A549 (cell line): ENCODE data around the gene KATNBL1. TPM values are rescaled to one million over a fixed set of nuclear protein-coding genes. Genes with fewer than 3 reads are reported as not detected.

Source experiments
- ATAC-seq, 2 experiments: fragments of 200-7000 bp in 1 of 2; fragments of >200 bp in 1 of 2; cut with Nextera tagmentation in 1 of 2; cut with Tn5 transposase in 1 of 2; 3 replicates each; pipeline versions ENCODE4 v1.8.0 to v1.9.1; 2018 to 2020; ENCODE audit warnings: mild to moderate bottlenecking in 1 of 2, moderate library complexity in 1 of 2
- CTCF ChIA-PET: fragments of 300-600 bp; sonication (Branson Sonifier 250); formaldehyde crosslinking; extraction: SDS; loops from one replicate; lab custom pipeline; 2021; ENCODE audit warnings: antibody characterized with exemption, inconsistent platforms; lab: Yijun Ruan, JAX
- POLR2A ChIA-PET: fragments of 350-600 bp; formaldehyde crosslinking; extraction: SDS; loops from one replicate; lab custom pipeline; 2021; ENCODE audit warnings: antibody characterized with exemption, inconsistent platforms; lab: Yijun Ruan, JAX
- DNase-seq, 2 experiments: peaks; one replicate each; pipeline versions ENCODE4 v3.0.0 to v3.0.0-alpha.2; 2011 to 2016; ENCODE audit warnings: low read depth in 1 of 2, low spot score in 1 of 2
- FAIRE-seq: peaks from 2 replicates; lab custom pipeline; 2011; peaks lifted over from hg19 to GRCh38; lab: Jason Lieb, UNC
- H3K27ac ChIP-seq, 2 experiments: fragments of >200 bp; sonication (Bioruptor Twin); formaldehyde crosslinking; 3 replicates each; pipeline ENCODE4 v1.5.1; 2016 to 2017
- H3K4me1 ChIP-seq: fragments of >200 bp; sonication (Bioruptor Twin); formaldehyde crosslinking; 3 replicates; pipeline ENCODE4 v1.6.1; 2016
- H3K4me2 ChIP-seq: fragments of >200 bp; sonication (Bioruptor Twin); formaldehyde crosslinking; 3 replicates; pipeline ENCODE4 v1.6.1; 2016
- H3K4me3 ChIP-seq: fragments of >200 bp; sonication (Bioruptor Twin); formaldehyde crosslinking; 3 replicates; pipeline ENCODE4 v1.5.1; 2016
- H3K9me3 ChIP-seq: fragments of >200 bp; sonication (Bioruptor Twin); formaldehyde crosslinking; 3 replicates; pipeline ENCODE4 v1.6.1; 2016
- CBX2 ChIP-seq: fragments of 200-600 bp; sonication (generic); IDR thresholded peaks from 2 replicates; pipeline ENCODE4 v1.6.1; 2016; ENCODE audit warnings: low read depth, mild to moderate bottlenecking, borderline replicate concordance
- CBX8 ChIP-seq: fragments of 200-600 bp; sonication (generic); IDR thresholded peaks from 2 replicates; pipeline ENCODE4 v1.6.1; 2016
- CEBPB ChIP-seq, 2 experiments: fragments of >200 bp in 1 of 2; sonication (Bioruptor Twin) in 1 of 2; formaldehyde crosslinking in 1 of 2; IDR thresholded peaks; 2 replicates each; pipeline ENCODE4 v1.6.1; 2012 to 2016
- CHD2 ChIP-seq: fragments of 150-350 bp; IDR thresholded peaks from 2 replicates; pipeline ENCODE4 v1.6.1; 2014; ENCODE audit warnings: low read length; ENCODE audit not compliant: partially characterized antibody
- CHD4 ChIP-seq: fragments of 200-600 bp; sonication (generic); IDR thresholded peaks from 2 replicates; pipeline ENCODE4 v1.6.1; 2016; ENCODE audit warnings: antibody characterized with exemption, mild to moderate bottlenecking, borderline replicate concordance
- EP300 ChIP-seq, 2 experiments: fragments of >200 bp; sonication (Bioruptor Twin); formaldehyde crosslinking; IDR thresholded peaks; 2 replicates in 1 of 2; 3 replicates in 1 of 2; pipeline ENCODE4 v1.6.1; 2016 to 2017
- ESRRA ChIP-seq: fragments of 150-350 bp; IDR thresholded peaks from 2 replicates; pipeline ENCODE4 v1.6.1; 2014; ENCODE audit warnings: mild to moderate bottlenecking, low read length, borderline replicate concordance
- FOXS1 ChIP-seq: fragments of 250-450 bp; sonication (Bioruptor Pico); IDR thresholded peaks from 2 replicates; pipeline ENCODE4 v1.5.0; 2020; ENCODE audit warnings: mild to moderate bottlenecking, moderate library complexity
- HEYL ChIP-seq: fragments of 250-450 bp; sonication (Bioruptor Pico); IDR thresholded peaks from 2 replicates; pipeline ENCODE4 v1.8.0; 2021; ENCODE audit warnings: mild to moderate bottlenecking, moderate library complexity
- HOXA7 ChIP-seq: fragments of 250-450 bp; sonication (Bioruptor Pico); IDR thresholded peaks from 2 replicates; pipeline ENCODE4 v1.5.0; 2020; ENCODE audit warnings: mild to moderate bottlenecking, moderate library complexity
- HOXB13 ChIP-seq: fragments of 250-450 bp; sonication (Bioruptor Pico); IDR thresholded peaks from 2 replicates; pipeline ENCODE4 v1.5.0; 2020; ENCODE audit warnings: low read depth, mild to moderate bottlenecking, moderate library complexity
- JUN ChIP-seq, 2 experiments: fragments of >200 bp; sonication (Bioruptor Twin); formaldehyde crosslinking; IDR thresholded peaks; 2 replicates in 1 of 2; 3 replicates in 1 of 2; pipeline ENCODE4 v1.6.1; 2016 to 2017
- KDM5A ChIP-seq: fragments of 200-600 bp; sonication (generic); IDR thresholded peaks from 2 replicates; pipeline ENCODE4 v1.6.1; 2016; ENCODE audit warnings: antibody characterized with exemption, mild to moderate bottlenecking
- MAFK ChIP-seq: fragments of 450-650 bp; IDR thresholded peaks from 2 replicates; pipeline ENCODE4 v1.6.1; 2014; ENCODE audit not compliant: partially characterized antibody
- NFE2L2 ChIP-seq: fragments of 150-350 bp; conservative IDR thresholded peaks from 2 replicates; pipeline ENCODE4 v1.6.1; 2014; ENCODE audit warnings: low read length
- NPAS2 ChIP-seq: fragments of 250-450 bp; sonication (Bioruptor Pico); IDR thresholded peaks from 2 replicates; pipeline ENCODE4 v1.8.0; 2022; ENCODE audit warnings: mild to moderate bottlenecking, moderate library complexity, borderline replicate concordance
- PHF8 ChIP-seq: fragments of 200-600 bp; sonication (generic); IDR thresholded peaks from 2 replicates; pipeline ENCODE4 v1.6.1; 2016; ENCODE audit warnings: low read depth, mild to moderate bottlenecking, antibody characterized with exemption, moderate library complexity, borderline replicate concordance
- POLR2A ChIP-seq: IDR thresholded peaks from 2 replicates; pipeline ENCODE4 v1.6.1; 2012; ENCODE audit warnings: mild to moderate bottlenecking, low read length
- POLR2AphosphoS2 ChIP-seq: conservative IDR thresholded peaks from 2 replicates; pipeline ENCODE4 v1.6.1; 2012; ENCODE audit warnings: low read length, improper control_type of control experiment, inconsistent platforms
- RARB ChIP-seq: fragments of 250-450 bp; sonication (Bioruptor Pico); IDR thresholded peaks from 2 replicates; pipeline ENCODE4 v1.8.0; 2021; ENCODE audit warnings: mild to moderate bottlenecking, moderate library complexity
- RCOR1 ChIP-seq: fragments of 150-350 bp; IDR thresholded peaks from 2 replicates; pipeline ENCODE4 v1.6.1; 2014; ENCODE audit warnings: antibody characterized with exemption, low read length, low read depth
- RFX5 ChIP-seq: fragments of 450-650 bp; IDR thresholded peaks from 2 replicates; pipeline ENCODE4 v1.7.1; 2014; ENCODE audit warnings: antibody characterized with exemption, mild to moderate bottlenecking, moderate library complexity
- RNF2 ChIP-seq: fragments of 200-600 bp; sonication (generic); IDR thresholded peaks from 2 replicates; pipeline ENCODE4 v1.6.1; 2016; ENCODE audit warnings: low read depth, mild to moderate bottlenecking, antibody characterized with exemption, moderate library complexity, borderline replicate concordance
- TP53 ChIP-seq: fragments of 250-450 bp; sonication (Bioruptor Pico); IDR thresholded peaks from 2 replicates; pipeline ENCODE4 v1.5.0; 2021; ENCODE audit warnings: mild to moderate bottlenecking, moderate library complexity
- ZFP36 ChIP-seq: fragments of 450-650 bp; IDR thresholded peaks from 2 replicates; pipeline ENCODE4 v1.6.1; 2014; ENCODE audit warnings: borderline replicate concordance; ENCODE audit not compliant: partially characterized antibody
- ZNF302 ChIP-seq: fragments of 250-450 bp; sonication (Bioruptor Pico); IDR thresholded peaks from 2 replicates; pipeline ENCODE4 v1.9.0; 2021; ENCODE audit warnings: inconsistent platforms, mild to moderate bottlenecking, moderate library complexity
- WGBS: methylation state at CpG from one replicate; pipeline ENCODE4 v1.1.6; 2017; ENCODE audit errors: missing lambda C conversion rate; 5-methylcytosine and 5-hydroxymethylcytosine counted together
- polyA plus RNA-seq, 4 experiments: library from polyadenylated mRNA; depleted of rRNA in 3 of 4; stranded (reverse); fragments of >200 nt; fragmentation: RNase III in 1 of 4; extraction: RNeasy Plus Mini Kit Qiagen cat#74134 plus additional on column Dnase treatment in 1 of 4; gene quantifications; 2 replicates in 3 of 4; 3 replicates in 1 of 4; pipeline ENCODE4 v1.2.3, GENCODE V29; 2011 to 2017
- TF ChIP-seq, protein P1 (sequence below): fragments of >200 bp; sonication (Bioruptor Twin); formaldehyde crosslinking; IDR thresholded peaks from 3 replicates; pipeline ENCODE4 v1.5.1; 2016
- TF ChIP-seq, protein P2 (sequence below): fragments of 450-650 bp; IDR thresholded peaks from 2 replicates; pipeline ENCODE4 v1.6.1; 2014; ENCODE audit warnings: antibody characterized with exemption

KATNBL1 gene
- polyA plus RNA-seq, 2 of the 4 experiments (the other 2 are of a cell fraction) = 35.2 to 75.8 TPM

DNA sequence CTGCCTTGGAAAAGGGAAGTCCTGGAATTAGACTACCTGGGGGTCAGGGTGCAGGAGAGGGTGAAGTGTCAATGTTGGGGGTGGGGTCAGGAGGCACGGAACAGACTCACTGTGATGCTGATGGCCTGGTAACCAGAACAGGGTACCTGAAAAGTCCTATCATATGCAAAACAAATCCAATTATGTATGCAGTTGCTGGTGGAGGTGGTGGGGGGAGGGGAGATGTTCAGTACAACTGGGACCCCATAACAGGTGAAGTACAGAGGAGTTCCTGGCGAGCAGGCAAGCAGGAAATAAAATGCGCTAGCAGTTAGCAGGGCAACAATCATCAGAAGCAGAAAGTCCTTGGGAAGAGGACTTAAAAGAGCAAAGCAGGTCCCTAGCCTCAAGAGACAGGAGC is 4.2 kb upstream of the KATNBL1 start:
- no peaks in the 10 kb centered on the region for H3K4me1 ChIP-seq
- no peak overlapping the region for H3K4me3 ChIP-seq
- TF ChIP-seq ESRRA (no peak), HOXA7 (CRISPR knock-in tag) (no peak), POLR2A (no peak), CEBPB (IDR thresholded peaks at IDR 0.05) (no peak), CBX2 (no peak), CHD2 (no peak), TP53 (no peak), NFE2L2 (no peak), KDM5A (no peak), ZNF302 (no peak), CBX8 (no peak), FOXS1 (CRISPR knock-in tag) (no peak), RNF2 (no peak), CHD4 (no peak), HEYL (CRISPR knock-in tag) (no peak), ZFP36 (no peak)
- TF ChIP-seq, protein P1, sequence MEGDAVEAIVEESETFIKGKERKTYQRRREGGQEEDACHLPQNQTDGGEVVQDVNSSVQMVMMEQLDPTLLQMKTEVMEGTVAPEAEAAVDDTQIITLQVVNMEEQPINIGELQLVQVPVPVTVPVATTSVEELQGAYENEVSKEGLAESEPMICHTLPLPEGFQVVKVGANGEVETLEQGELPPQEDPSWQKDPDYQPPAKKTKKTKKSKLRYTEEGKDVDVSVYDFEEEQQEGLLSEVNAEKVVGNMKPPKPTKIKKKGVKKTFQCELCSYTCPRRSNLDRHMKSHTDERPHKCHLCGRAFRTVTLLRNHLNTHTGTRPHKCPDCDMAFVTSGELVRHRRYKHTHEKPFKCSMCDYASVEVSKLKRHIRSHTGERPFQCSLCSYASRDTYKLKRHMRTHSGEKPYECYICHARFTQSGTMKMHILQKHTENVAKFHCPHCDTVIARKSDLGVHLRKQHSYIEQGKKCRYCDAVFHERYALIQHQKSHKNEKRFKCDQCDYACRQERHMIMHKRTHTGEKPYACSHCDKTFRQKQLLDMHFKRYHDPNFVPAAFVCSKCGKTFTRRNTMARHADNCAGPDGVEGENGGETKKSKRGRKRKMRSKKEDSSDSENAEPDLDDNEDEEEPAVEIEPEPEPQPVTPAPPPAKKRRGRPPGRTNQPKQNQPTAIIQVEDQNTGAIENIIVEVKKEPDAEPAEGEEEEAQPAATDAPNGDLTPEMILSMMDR = no peak
- TF ChIP-seq, all 56 proteins: peak for 0
- FAIRE-seq = no peak
- POLR2A ChIA-PET = no interaction called here
- Histone ChIP-seq H3K4me2 (no peak overlapping the region), H3K9me3 (no peaks in the 10 kb centered on the region), H3K27ac (no peak overlapping the region)
- CTCF ChIA-PET = interaction anchor here (3.4 to 8.8 kb wide), 2 partner anchors 152 to 153 kb away, joined by 11 to 112 read pairs; partner anchors contain the start of gene LPCAT4
- DNase-seq = no peak
- no peak for ATAC-seq
- WGBS = 76% methylated on average over 3 of the region's 3 CpGs

DNA sequence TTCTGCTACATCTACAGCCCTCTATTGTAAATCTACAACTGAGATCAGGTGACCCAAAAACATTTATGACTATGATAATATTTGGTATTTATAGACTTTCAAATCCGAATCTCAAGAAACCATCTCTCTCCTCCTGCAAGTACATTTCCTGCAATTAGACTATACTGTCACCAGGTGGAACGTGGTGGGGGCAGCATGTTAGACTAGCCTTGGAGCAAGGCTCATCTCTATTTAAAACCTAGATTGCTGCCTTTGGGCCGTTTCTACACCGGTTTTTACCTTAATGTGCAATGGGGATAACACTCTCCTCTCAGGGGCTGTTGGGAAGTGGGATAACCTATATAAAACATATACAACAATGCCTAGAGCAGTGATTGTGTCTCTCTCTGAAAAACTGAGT is 3.8 kb upstream of the KATNBL1 start:
- FAIRE-seq = no peak
- ATAC-seq = no peak
- DNase-seq = no peak
- Histone ChIP-seq H3K4me2 (no peak overlapping the region), H3K27ac (no peak overlapping the region), H3K4me1 (no peaks in the 10 kb centered on the region), H3K9me3 (no peaks in the 10 kb centered on the region), H3K4me3 (no peak overlapping the region)
- TF ChIP-seq POLR2A = no peak
- no peak for TF ChIP-seq FOXS1 (CRISPR knock-in tag)
- TF ChIP-seq NPAS2 = no peak
- TF ChIP-seq RARB = no peak
- TF ChIP-seq JUN (IDR thresholded peaks at IDR 0.05) = no peak
- TF ChIP-seq CBX2 = no peak
- TF ChIP-seq CEBPB (IDR thresholded peaks at IDR 0.05) = no peak
- TF ChIP-seq, protein P2, sequence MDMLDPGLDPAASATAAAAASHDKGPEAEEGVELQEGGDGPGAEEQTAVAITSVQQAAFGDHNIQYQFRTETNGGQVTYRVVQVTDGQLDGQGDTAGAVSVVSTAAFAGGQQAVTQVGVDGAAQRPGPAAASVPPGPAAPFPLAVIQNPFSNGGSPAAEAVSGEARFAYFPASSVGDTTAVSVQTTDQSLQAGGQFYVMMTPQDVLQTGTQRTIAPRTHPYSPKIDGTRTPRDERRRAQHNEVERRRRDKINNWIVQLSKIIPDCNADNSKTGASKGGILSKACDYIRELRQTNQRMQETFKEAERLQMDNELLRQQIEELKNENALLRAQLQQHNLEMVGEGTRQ = no peak
- no peak for TF ChIP-seq EP300 (IDR thresholded peaks at IDR 0.05)
- no peak for TF ChIP-seq RFX5
- no peak for TF ChIP-seq MAFK
- no peak for TF ChIP-seq POLR2AphosphoS2
- TF ChIP-seq KDM5A = no peak
- no peak for TF ChIP-seq TP53
- no peak for TF ChIP-seq ESRRA
- TF ChIP-seq RCOR1 = no peak
- no peak for TF ChIP-seq HOXB13 (CRISPR knock-in tag)
- no peak for TF ChIP-seq PHF8
- POLR2A ChIA-PET = no interaction called here
- CTCF ChIA-PET = interaction anchor here (0.8 to 8.9 kb wide), 3 partner anchors 104 to 152 kb away, joined by 3 to 223 read pairs (median 112); no protein-coding TSS in a partner anchor
- WGBS = 17% methylated on average over 4 of the region's 4 CpGs
